DND-41 (cell line): ENCODE measurements around the gene HSPA1B.
A peak's percentile ranks its signal among the peaks of the same experiment; 100 is the strongest.

ENCODE experiments used
- ATAC-seq: fragments of 200-7000 bp; cut with Tn5 transposase; 3 replicates; pipeline ENCODE4 v1.9.1; 2021; ENCODE audit warnings: low read depth; ENCODE audit not compliant: insufficient read depth
- DNase-seq: peaks from one replicate; pipeline ENCODE4 v3.0.0-alpha.2; 2020
- H2AFZ ChIP-seq: 2 replicates; pipeline ENCODE4 v1.6.0; 2012; ENCODE audit warnings: low read depth, low read length
- H3K27ac ChIP-seq: 2 replicates; pipeline ENCODE4 v1.5.1; 2012; ENCODE audit warnings: low read length, inconsistent platforms
- H3K27me3 ChIP-seq: fragments of 200-600 bp; sonication (generic); 2 replicates; pipeline ENCODE4 v1.6.0; 2012; ENCODE audit warnings: low read length, mild to moderate bottlenecking, inconsistent platforms; ENCODE audit not compliant: insufficient read depth, poor library complexity
- H3K36me3 ChIP-seq: 2 replicates; pipeline ENCODE4 v1.5.1; 2012; ENCODE audit warnings: low read length, inconsistent platforms; ENCODE audit not compliant: insufficient read depth
- H3K4me1 ChIP-seq: 2 replicates; pipeline ENCODE4 v1.5.1; 2012; ENCODE audit warnings: mild to moderate bottlenecking, low read length; ENCODE audit not compliant: insufficient read depth
- H3K4me2 ChIP-seq: 2 replicates; pipeline ENCODE4 v1.6.0; 2012; ENCODE audit warnings: mild to moderate bottlenecking, moderate library complexity, low read length, inconsistent platforms; ENCODE audit not compliant: insufficient read depth
- H3K4me3 ChIP-seq, 2 experiments: fragments of 200-600 bp in 1 of 2; shearing (Covaris generic) in 1 of 2; 2 replicates each; pipeline ENCODE4 v1.5.1; 2012 to 2016; ENCODE audit warnings: inconsistent platforms in 2 of 2, low read length in 2 of 2, mild to moderate bottlenecking in 2 of 2, low read depth in 1 of 2, moderate library complexity in 1 of 2
- H3K79me2 ChIP-seq: 2 replicates; pipeline ENCODE4 v1.6.0; 2012; ENCODE audit warnings: low read length, inconsistent platforms; ENCODE audit not compliant: insufficient read depth
- H3K9ac ChIP-seq: 2 replicates; pipeline ENCODE4 v1.6.0; 2012; ENCODE audit warnings: low read depth, mild to moderate bottlenecking, inconsistent platforms, low read length, moderate library complexity
- H3K9me3 ChIP-seq: 2 replicates; pipeline ENCODE4 v1.5.1; 2012; ENCODE audit warnings: low read length, moderate library complexity, mild to moderate bottlenecking, inconsistent platforms; ENCODE audit not compliant: insufficient read depth, severe bottlenecking
- H4K20me1 ChIP-seq: 2 replicates; pipeline ENCODE4 v1.6.0; 2012; ENCODE audit warnings: low read length; ENCODE audit not compliant: insufficient read depth
- CTCF ChIP-seq: IDR thresholded peaks from 2 replicates; pipeline ENCODE4 v1.5.1; 2012; ENCODE audit warnings: borderline replicate concordance, low read length, moderate library complexity, mild to moderate bottlenecking; ENCODE audit not compliant: poor library complexity, severe bottlenecking; ENCODE audit errors: extremely low read depth
- EZH2 ChIP-seq: IDR thresholded peaks from 3 replicates; pipeline ENCODE4 v1.6.1; 2012; ENCODE audit warnings: borderline replicate concordance, low read depth, mild to moderate bottlenecking, moderate library complexity, low read length, inconsistent platforms; ENCODE audit not compliant: severe bottlenecking

The HSPA1B gene

GRCh38 chr6:31870385-31870921 is 42.9 kb downstream of the HSPA1B start:
- no peak overlapping the region for H3K27ac ChIP-seq
- ATAC-seq (peak; percentile 70), DNase-seq (no peak)
- no peaks in the 10 kb centered on the region for H3K79me2 ChIP-seq
- TF ChIP-seq EZH2 (no peak), CTCF (peak; percentile 47)
- no peak overlapping the region for H2AFZ ChIP-seq
- no peak overlapping the region for H3K9ac ChIP-seq
- H4K20me1 ChIP-seq: no peaks in the 10 kb centered on the region
- H3K36me3 ChIP-seq: no peaks in the 10 kb centered on the region
- H3K9me3 ChIP-seq: no peaks in the 10 kb centered on the region
- no peak overlapping the region for H3K4me3 ChIP-seq
- H3K4me1 ChIP-seq: 0 out of 2 replicates have a peak, but pooled peaks cover 1% of the 10 kb centered on the region
- no peaks in the 10 kb centered on the region for H3K27me3 ChIP-seq
- no peak overlapping the region for H3K4me2 ChIP-seq

GRCh38 chr6:31871046-31871659 is 43.6 kb downstream of the HSPA1B start:
- ATAC-seq (no peak), DNase-seq (no peak)
- Histone ChIP-seq H3K9me3 (no peaks in the 10 kb centered on the region), H3K27ac (no peak overlapping the region), H3K27me3 (no peaks in the 10 kb centered on the region), H3K79me2 (no peaks in the 10 kb centered on the region), H3K4me2 (no peak overlapping the region), H2AFZ (no peak overlapping the region), H3K4me1 (no peaks in the 10 kb centered on the region), H4K20me1 (no peaks in the 10 kb centered on the region), H3K9ac (no peak overlapping the region), H3K4me3 (no peak overlapping the region), H3K36me3 (no peaks in the 10 kb centered on the region)
- no peak for TF ChIP-seq EZH2
- TF ChIP-seq CTCF: no peak

- no peak overlapping the region for H3K4me3 ChIP-seq
Measured at GRCh38 chr6:31874084-31874670, 46.6 kb downstream of the HSPA1B start.

More at GRCh38 chr6:31874084-31874670, 46.6 kb downstream of the HSPA1B start:
- no peaks in the 10 kb centered on the region for H3K79me2 ChIP-seq
- no peak overlapping the region for H3K9ac ChIP-seq
- no peaks in the 10 kb centered on the region for H3K4me1 ChIP-seq
- no peaks in the 10 kb centered on the region for H3K27me3 ChIP-seq
- DNase-seq: no peak
- no peak overlapping the region for H3K4me2 ChIP-seq
- no peaks in the 10 kb centered on the region for H3K36me3 ChIP-seq
- TF ChIP-seq CTCF (no peak), EZH2 (no peak)
- no peak for ATAC-seq
- H4K20me1 ChIP-seq: no peaks in the 10 kb centered on the region
- H2AFZ ChIP-seq: no peak overlapping the region
- no peak overlapping the region for H3K27ac ChIP-seq
- no peaks in the 10 kb centered on the region for H3K9me3 ChIP-seq
